ENCODE data around the gene PDE4D. TPM values are rescaled to one million over a fixed set of nuclear protein-coding genes. Genes with fewer than 3 reads are reported as not detected.

The PDE4D gene
- total and polyA plus RNA-seq, 2 of the 4 experiments (the other 2 are of a cell fraction), result 1.4 to 7.9 TPM

DNA sequence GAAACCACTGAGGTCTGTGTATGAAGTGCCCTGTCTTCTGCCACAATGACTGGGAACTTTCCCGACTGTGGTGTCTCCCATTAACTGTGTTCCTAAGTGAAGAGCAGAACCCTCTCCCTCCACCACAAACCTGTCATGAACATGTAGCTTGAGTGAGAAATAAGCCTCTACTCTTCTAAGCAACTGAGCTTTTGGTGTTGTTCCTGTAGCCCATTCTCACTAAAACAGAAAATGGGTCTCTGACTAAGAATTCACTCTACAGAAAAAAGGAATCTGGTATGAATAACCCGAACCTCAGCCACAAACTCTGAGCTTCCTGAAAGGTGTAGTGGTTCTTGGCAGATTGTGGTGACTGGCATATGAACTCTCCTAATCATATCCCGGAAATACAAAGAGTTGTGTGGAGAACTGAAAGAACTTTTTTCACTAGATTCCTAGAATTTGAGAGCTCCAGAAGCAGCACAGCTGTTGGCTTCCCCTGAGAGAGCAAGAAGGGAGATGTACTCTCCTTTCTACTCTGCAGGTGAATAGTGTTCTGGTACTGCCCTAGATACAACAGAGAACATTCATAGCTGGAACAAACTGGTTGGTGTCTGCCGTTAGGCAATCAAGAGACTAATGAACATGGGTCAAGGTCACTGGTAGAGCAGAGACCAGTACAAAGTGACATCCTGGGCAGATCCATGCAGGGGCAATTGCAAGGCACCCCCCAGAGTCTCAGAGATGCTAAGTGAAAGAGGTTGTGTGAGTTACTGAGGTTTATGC, 283.8 kb downstream of the PDE4D start:
- Histone ChIP-seq H3K36me3 (ENCODE audit: control insufficient read depth, insufficient read depth, low read length) (no peaks in the 10 kb centered on the region), H3K79me1 (ENCODE audit: low read depth in 1 of 2, low read length in 2 of 2) (no peaks in the 10 kb centered on the region), H3K4ac (ENCODE audit: low read depth, low read length) (no peak overlapping the region), H3K9me1 (ENCODE audit: insufficient read depth, low read length) (no peaks in the 10 kb centered on the region), H3K4me2 (ENCODE audit: low read depth, low read length) (no peak overlapping the region), H3K9ac (ENCODE audit: low read depth, low read length) (no peak overlapping the region), H4K5ac (ENCODE audit: low read depth, low read length) (no peak overlapping the region), H3K18ac (ENCODE audit: low read depth, low read length) (no peak overlapping the region), H4K91ac (ENCODE audit: insufficient read depth, low read depth, low read length) (no peak overlapping the region), H4K8ac (ENCODE audit: low read depth in 2 of 2, low read length in 2 of 2) (no peak overlapping the region), H3K27me3 (ENCODE audit: control insufficient read depth, insufficient read depth, low read length) (peaks cover 4% of the 10 kb centered on the region; the same call in 1 of the 2 replicates), H3K14ac (replicated peaks; ENCODE audit: low read depth, low read length) (no peak overlapping the region), H2BK120ac (ENCODE audit: low read depth, low read length) (no peak overlapping the region), H4K20me1 (ENCODE audit: insufficient read depth, low read length) (no peaks in the 10 kb centered on the region), H2AK9ac (replicated peaks; ENCODE audit: low read depth, low read length, poor library complexity) (no peak overlapping the region), H2BK20ac (ENCODE audit: low read depth, low read length) (no peak overlapping the region), H3K4me1 (ENCODE audit: control insufficient read depth, insufficient read depth, low read length) (no peaks in the 10 kb centered on the region), H3K9me3 (ENCODE audit: control insufficient read depth, insufficient read depth, low read length) (no peaks in the 10 kb centered on the region), H2BK5ac (ENCODE audit: low read depth, low read length, poor library complexity, severe bottlenecking) (no peak overlapping the region), H2BK15ac (ENCODE audit: low read depth, low read length) (no peak overlapping the region), H2AFZ (replicated peaks; ENCODE audit: low read length, poor library complexity) (no peak overlapping the region), H2AK5ac (ENCODE audit: low read depth, low read length) (no peak overlapping the region), H3K56ac (ENCODE audit: extremely low read depth, insufficient read depth, low read length) (no peak overlapping the region), H3K4me3 (ENCODE audit: insufficient read depth, low read depth, low read length) (no peak overlapping the region), H3K23ac (ENCODE audit: low read depth, low read length) (no peak overlapping the region), H3K27ac (ENCODE audit: insufficient read depth, low read length) (no peak overlapping the region)
- ATAC-seq (ENCODE audit: low read depth) (no peak), DNase-seq (no peak)
- BruUV-seq (replicated peaks), result no TSS peak
- dilution Hi-C loops (cut with HindIII; ENCODE audit: low sequenced_read_pairs, unreplicated experiment) (no loop called here), in situ Hi-C loops (cut with MboI; ENCODE audit: low sequenced_read_pairs) (no loop called here), intact Hi-C loops (cut with micrococcal nuclease) (no loop called here)
- ChIA-PET POLR2A (ENCODE audit: unreplicated experiment) (no interaction called here), CTCF (interaction anchor here (0.6 to 1.1 kb wide), 2 partner anchors 64 to 1849 kb away, joined by 3 to 4 read pairs; no protein-coding TSS in a partner anchor)
- WGBS, 2 experiments (ENCODE audit: extremely low coverage in 2 of 2, insufficient read length in 1 of 2), result no CpG with 5 or more reads among the region's 4 CpGs
- TF ChIP-seq NFE2L2 (IDR thresholded peaks at IDR 0.05; ENCODE audit: low read depth, low read length) (no peak), CEBPB (IDR thresholded peaks at IDR 0.05; ENCODE audit: low read depth, low read length) (no peak), FOS (IDR thresholded peaks at IDR 0.05; ENCODE audit: low read depth, low read length) (no peak), RCOR1 (IDR thresholded peaks at IDR 0.05; ENCODE audit: insufficient replicate concordance, low read length) (no peak), MAZ (IDR thresholded peaks at IDR 0.05; ENCODE audit: borderline replicate concordance, low read depth, low read length) (no peak), RAD21 (IDR thresholded peaks at IDR 0.05; ENCODE audit: low read length) (no peak), SMC3 (IDR thresholded peaks at IDR 0.05; ENCODE audit: low read depth, low read length) (no peak), POLR2A (IDR thresholded peaks at IDR 0.05; ENCODE audit: low read depth, low read length) (no peak), MAFK (IDR thresholded peaks at IDR 0.05; ENCODE audit: low read depth, low read length) (no peak), RFX5 (IDR thresholded peaks at IDR 0.05; ENCODE audit: low read depth, low read length) (no peak), MXI1 (IDR thresholded peaks at IDR 0.05; ENCODE audit: borderline replicate concordance, low read depth, low read length) (no peak)
- TF ChIP-seq, protein P1, sequence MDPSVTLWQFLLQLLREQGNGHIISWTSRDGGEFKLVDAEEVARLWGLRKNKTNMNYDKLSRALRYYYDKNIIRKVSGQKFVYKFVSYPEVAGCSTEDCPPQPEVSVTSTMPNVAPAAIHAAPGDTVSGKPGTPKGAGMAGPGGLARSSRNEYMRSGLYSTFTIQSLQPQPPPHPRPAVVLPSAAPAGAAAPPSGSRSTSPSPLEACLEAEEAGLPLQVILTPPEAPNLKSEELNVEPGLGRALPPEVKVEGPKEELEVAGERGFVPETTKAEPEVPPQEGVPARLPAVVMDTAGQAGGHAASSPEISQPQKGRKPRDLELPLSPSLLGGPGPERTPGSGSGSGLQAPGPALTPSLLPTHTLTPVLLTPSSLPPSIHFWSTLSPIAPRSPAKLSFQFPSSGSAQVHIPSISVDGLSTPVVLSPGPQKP (IDR thresholded peaks at IDR 0.05; ENCODE audit: borderline replicate concordance, low read depth, low read length), result no peak

All from IMR-90 (cell line).